C4-2B (cell line): ENCODE results near the gene JDP2.
"Not testable (repeated sequence)": the region's sequence is repeated elsewhere in the genome, so short reads cannot be mapped to it uniquely, and the experiment has no call there.

Experiments used
- H3K27ac ChIP-seq: fragments of 450-650 bp; 2 replicates; pipeline ENCODE4 v1.5.1; 2017
- ZFX ChIP-seq: fragments of 450-650 bp; IDR thresholded peaks from 2 replicates; pipeline ENCODE4 v1.6.1; 2017
- TF ChIP-seq, protein P1 (sequence below): fragments of 450-650 bp; conservative IDR thresholded peaks from 2 replicates; pipeline ENCODE4 v1.5.1; 2017; ENCODE audit warnings: mild to moderate bottlenecking

JDP2 gene, protein sequence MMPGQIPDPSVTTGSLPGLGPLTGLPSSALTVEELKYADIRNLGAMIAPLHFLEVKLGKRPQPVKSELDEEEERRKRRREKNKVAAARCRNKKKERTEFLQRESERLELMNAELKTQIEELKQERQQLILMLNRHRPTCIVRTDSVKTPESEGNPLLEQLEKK

DNA sequence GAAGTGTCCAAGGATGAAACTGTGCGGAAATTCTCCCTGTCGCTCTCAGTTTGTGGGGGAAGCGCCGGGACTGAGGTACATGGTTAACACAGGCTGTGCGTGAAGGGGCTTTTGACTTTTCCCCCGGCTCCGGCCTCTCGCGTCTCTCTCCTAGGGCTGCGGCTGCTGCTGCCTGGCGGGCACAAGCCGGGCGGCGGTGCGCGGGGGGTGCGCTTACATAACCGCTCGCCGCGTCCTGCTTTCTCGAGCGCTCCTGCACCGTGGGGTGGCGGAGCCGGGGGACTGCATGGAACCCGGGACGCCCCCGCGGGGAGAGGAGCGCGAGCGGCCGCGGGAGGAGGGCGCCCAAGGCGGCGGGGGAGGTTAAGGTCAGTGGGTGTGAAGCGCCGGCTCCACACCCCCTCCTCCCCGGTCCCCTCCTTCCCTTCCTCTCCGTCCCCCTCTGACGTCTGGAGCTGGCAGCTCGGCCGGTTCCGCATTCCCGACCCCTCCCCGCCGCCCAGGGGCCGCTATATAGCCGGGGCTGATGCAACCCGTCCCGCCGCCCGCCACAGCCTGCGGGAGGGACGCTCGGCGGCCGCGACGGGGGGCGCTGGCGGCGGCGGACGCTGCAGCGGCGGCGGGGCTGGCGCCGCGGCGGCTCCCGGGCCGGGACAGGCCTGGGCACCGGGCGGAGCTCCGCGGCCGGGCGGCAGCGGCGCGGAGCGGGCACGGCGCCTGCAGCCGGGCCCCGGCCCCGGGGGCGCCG, at the start of gene JDP2:
TSS of gene JDP2 (plus strand) at position 541 of the 748 bp plus-strand sequence. CDS start 9,899 bp downstream, outside the sequence.
- 0 out of 2 replicates have a peak, but pooled peaks have one; percentile 33 for TF ChIP-seq ZFX
- TF ChIP-seq, protein P1, sequence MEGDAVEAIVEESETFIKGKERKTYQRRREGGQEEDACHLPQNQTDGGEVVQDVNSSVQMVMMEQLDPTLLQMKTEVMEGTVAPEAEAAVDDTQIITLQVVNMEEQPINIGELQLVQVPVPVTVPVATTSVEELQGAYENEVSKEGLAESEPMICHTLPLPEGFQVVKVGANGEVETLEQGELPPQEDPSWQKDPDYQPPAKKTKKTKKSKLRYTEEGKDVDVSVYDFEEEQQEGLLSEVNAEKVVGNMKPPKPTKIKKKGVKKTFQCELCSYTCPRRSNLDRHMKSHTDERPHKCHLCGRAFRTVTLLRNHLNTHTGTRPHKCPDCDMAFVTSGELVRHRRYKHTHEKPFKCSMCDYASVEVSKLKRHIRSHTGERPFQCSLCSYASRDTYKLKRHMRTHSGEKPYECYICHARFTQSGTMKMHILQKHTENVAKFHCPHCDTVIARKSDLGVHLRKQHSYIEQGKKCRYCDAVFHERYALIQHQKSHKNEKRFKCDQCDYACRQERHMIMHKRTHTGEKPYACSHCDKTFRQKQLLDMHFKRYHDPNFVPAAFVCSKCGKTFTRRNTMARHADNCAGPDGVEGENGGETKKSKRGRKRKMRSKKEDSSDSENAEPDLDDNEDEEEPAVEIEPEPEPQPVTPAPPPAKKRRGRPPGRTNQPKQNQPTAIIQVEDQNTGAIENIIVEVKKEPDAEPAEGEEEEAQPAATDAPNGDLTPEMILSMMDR: no peak
- peak within 1 kb of the TSS; percentile 64 for H3K27ac ChIP-seq

- H3K27ac ChIP-seq: no peak overlapping the region
Measured at GRCh38 chr14:75379246-75379929, 48.4 kb upstream of the JDP2 start.

GRCh38 chr14:75379930-75380270, 47.9 kb upstream of the JDP2 start:
- H3K27ac ChIP-seq: no peak overlapping the region
- TF ChIP-seq, protein P1: no peak
- no peak for TF ChIP-seq ZFX

More at GRCh38 chr14:75379246-75379929, 48.4 kb upstream of the JDP2 start:
- TF ChIP-seq, protein P1: no peak
- no peak for TF ChIP-seq ZFX

GRCh38 chr14:75380656-75381055, 47.2 kb upstream of the JDP2 start:
- TF ChIP-seq, protein P1: no peak
- TF ChIP-seq ZFX: no peak
- H3K27ac ChIP-seq: no peak overlapping the region

GRCh38 chr14:75381642-75382041, 46.2 kb upstream of the JDP2 start:
- H3K27ac ChIP-seq: no peak overlapping the region
- TF ChIP-seq, protein P1: no peak
- TF ChIP-seq ZFX: no peak

DNA sequence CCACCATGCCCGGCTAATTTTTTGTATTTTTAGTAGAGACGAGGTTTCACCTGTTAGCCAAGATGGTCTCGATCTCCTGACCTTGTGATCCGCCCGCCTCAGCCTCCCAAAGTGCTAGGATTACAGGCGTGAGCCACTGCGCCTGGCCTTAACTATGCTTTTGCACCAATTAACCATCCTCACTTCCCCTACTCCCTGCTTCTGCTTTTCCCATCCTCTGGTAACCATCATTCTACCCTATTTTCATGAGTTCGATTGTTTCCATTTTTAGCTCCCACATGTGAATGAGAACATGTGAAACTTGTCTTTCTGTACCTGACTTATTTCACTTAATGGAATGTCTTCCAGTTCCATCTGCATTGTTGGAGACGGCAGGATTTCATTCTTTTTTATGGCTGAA, 44.6 kb upstream of the JDP2 start:
- not testable (repeated sequence) for H3K27ac ChIP-seq

- no peak overlapping the region for H3K27ac ChIP-seq
- TF ChIP-seq, protein P1: no peak
- TF ChIP-seq ZFX: no peak
Measured at GRCh38 chr14:75383721-75384120, 44.1 kb upstream of the JDP2 start.
